HAP-1 (cell line): ENCODE measurements around the gene HDAC4.

Experiments used
- DNase-seq, 2 experiments: peaks; one replicate each; pipeline ENCODE4 v3.0.0-alpha.2; 2016 to 2020; ENCODE audit warnings: low spot score in 2 of 2
- H3K27me3 ChIP-seq: fragments of 250-450 bp; sonication (Bioruptor Pico); 2 replicates; pipeline ENCODE4 v1.5.1; 2020; ENCODE audit warnings: low read depth, mild to moderate bottlenecking, moderate library complexity
- H3K36me3 ChIP-seq: fragments of 250-450 bp; sonication (Bioruptor Pico); replicated peaks from 2 replicates; pipeline ENCODE4 v1.5.1; 2020; ENCODE audit warnings: mild to moderate bottlenecking
- H3K4me1 ChIP-seq: fragments of 250-450 bp; sonication (Bioruptor Pico); 2 replicates; pipeline ENCODE4 v1.5.1; 2020; ENCODE audit warnings: mild to moderate bottlenecking
- H3K4me3 ChIP-seq: fragments of 250-450 bp; sonication (Bioruptor Pico); 2 replicates; pipeline ENCODE4 v1.5.1; 2020; ENCODE audit warnings: mild to moderate bottlenecking, moderate library complexity
- H3K9me3 ChIP-seq: fragments of 250-450 bp; sonication (Bioruptor Pico); 2 replicates; pipeline ENCODE4 v1.5.1; 2020; ENCODE audit warnings: mild to moderate bottlenecking, moderate library complexity
- in situ Hi-C: fragments of 300-500 bp; cut with MboI; formaldehyde crosslinking; loops from 3 replicates; pipeline ENCODE4 v1.14.3; 2020; ENCODE audit warnings: low sequenced_read_pairs, inconsistent platforms, mixed read lengths

The HDAC4 gene

GRCh38 chr2:239149501-239149900 is 251.3 kb downstream of the HDAC4 start:
- Histone ChIP-seq H3K4me1 (no peaks in the 10 kb centered on the region), H3K4me3 (no peak overlapping the region), H3K27me3 (no peaks in the 10 kb centered on the region), H3K9me3 (no peaks in the 10 kb centered on the region), H3K36me3 (no peaks in the 10 kb centered on the region)
- no peak for DNase-seq
- in situ Hi-C loops = no loop called here

GRCh38 chr2:239148495-239149200 is 252.2 kb downstream of the HDAC4 start:
- Histone ChIP-seq H3K36me3 (no peaks in the 10 kb centered on the region), H3K9me3 (no peaks in the 10 kb centered on the region), H3K4me3 (no peak overlapping the region), H3K4me1 (no peaks in the 10 kb centered on the region), H3K27me3 (no peaks in the 10 kb centered on the region)
- in situ Hi-C loops = no loop called here
- no peak for DNase-seq

GRCh38 chr2:239147376-239147775 is 253.4 kb downstream of the HDAC4 start:
- in situ Hi-C loops = no loop called here
- H3K4me1 ChIP-seq = no peaks in the 10 kb centered on the region
- no peak for DNase-seq

GRCh38 chr2:239146741-239147181 is 254.1 kb downstream of the HDAC4 start:
- in situ Hi-C loops = no loop called here
- Histone ChIP-seq H3K27me3 (no peaks in the 10 kb centered on the region), H3K4me3 (no peak overlapping the region), H3K4me1 (no peaks in the 10 kb centered on the region), H3K36me3 (no peaks in the 10 kb centered on the region), H3K9me3 (no peaks in the 10 kb centered on the region)
- no peak for DNase-seq

More at GRCh38 chr2:239147376-239147775, 253.4 kb downstream of the HDAC4 start:
- H3K36me3 ChIP-seq = no peaks in the 10 kb centered on the region
- H3K9me3 ChIP-seq = no peaks in the 10 kb centered on the region
- H3K27me3 ChIP-seq = no peaks in the 10 kb centered on the region
- no peak overlapping the region for H3K4me3 ChIP-seq

GRCh38 chr2:239146011-239146641 is 254.7 kb downstream of the HDAC4 start:
- Histone ChIP-seq H3K4me1 (no peaks in the 10 kb centered on the region), H3K4me3 (no peak overlapping the region), H3K36me3 (no peaks in the 10 kb centered on the region), H3K9me3 (no peaks in the 10 kb centered on the region), H3K27me3 (no peaks in the 10 kb centered on the region)
- in situ Hi-C loops = no loop called here
- no peak for DNase-seq

- H3K27me3 ChIP-seq = no peaks in the 10 kb centered on the region
- H3K4me3 ChIP-seq = no peak overlapping the region
- in situ Hi-C loops = no loop called here
- no peak for DNase-seq
- H3K36me3 ChIP-seq = no peaks in the 10 kb centered on the region
- no peaks in the 10 kb centered on the region for H3K9me3 ChIP-seq
- no peaks in the 10 kb centered on the region for H3K4me1 ChIP-seq
Observed at GRCh38 chr2:239145601-239146000, 255.2 kb downstream of the HDAC4 start.

- Histone ChIP-seq H3K27me3 (no peaks in the 10 kb centered on the region), H3K4me1 (no peaks in the 10 kb centered on the region), H3K9me3 (no peaks in the 10 kb centered on the region), H3K36me3 (no peaks in the 10 kb centered on the region), H3K4me3 (no peak overlapping the region)
- DNase-seq = no peak
- in situ Hi-C loops = no loop called here
Observed at GRCh38 chr2:239145106-239145505, 255.7 kb downstream of the HDAC4 start.

- H3K4me3 ChIP-seq = no peak overlapping the region
- no peak for DNase-seq
- no peaks in the 10 kb centered on the region for H3K4me1 ChIP-seq
- H3K9me3 ChIP-seq = no peaks in the 10 kb centered on the region
- in situ Hi-C loops = no loop called here
- no peaks in the 10 kb centered on the region for H3K36me3 ChIP-seq
- no peaks in the 10 kb centered on the region for H3K27me3 ChIP-seq
Observed at GRCh38 chr2:239144713-239144999, 256.2 kb downstream of the HDAC4 start.

- in situ Hi-C loops = no loop called here
- no peaks in the 10 kb centered on the region for H3K27me3 ChIP-seq
- H3K4me3 ChIP-seq = no peak overlapping the region
- no peaks in the 10 kb centered on the region for H3K4me1 ChIP-seq
- H3K9me3 ChIP-seq = no peaks in the 10 kb centered on the region
- peak in 1 of 2 experiments; percentile 60 for DNase-seq
- no peaks in the 10 kb centered on the region for H3K36me3 ChIP-seq
Observed at GRCh38 chr2:239143858-239144712, 256.7 kb downstream of the HDAC4 start.

- H3K27me3 ChIP-seq = no peaks in the 10 kb centered on the region
- no peaks in the 10 kb centered on the region for H3K9me3 ChIP-seq
- in situ Hi-C loops = no loop called here
- no peaks in the 10 kb centered on the region for H3K36me3 ChIP-seq
- no peak overlapping the region for H3K4me3 ChIP-seq
- DNase-seq = no peak
- no peaks in the 10 kb centered on the region for H3K4me1 ChIP-seq
Observed at GRCh38 chr2:239142806-239143205, 258.0 kb downstream of the HDAC4 start.

- Histone ChIP-seq H3K27me3 (no peaks in the 10 kb centered on the region), H3K9me3 (no peaks in the 10 kb centered on the region), H3K36me3 (no peaks in the 10 kb centered on the region), H3K4me1 (no peaks in the 10 kb centered on the region), H3K4me3 (no peak overlapping the region)
- no peak for DNase-seq
- in situ Hi-C loops = no loop called here
Observed at GRCh38 chr2:239142296-239142695, 258.5 kb downstream of the HDAC4 start.

- no peak overlapping the region for H3K4me3 ChIP-seq
- no peaks in the 10 kb centered on the region for H3K9me3 ChIP-seq
- DNase-seq = no peak
- H3K36me3 ChIP-seq = no peaks in the 10 kb centered on the region
- H3K4me1 ChIP-seq = no peaks in the 10 kb centered on the region
- no peaks in the 10 kb centered on the region for H3K27me3 ChIP-seq
- in situ Hi-C loops = no loop called here
Observed at GRCh38 chr2:239141021-239141760, 259.6 kb downstream of the HDAC4 start.

GRCh38 chr2:239140346-239141020 is 260.3 kb downstream of the HDAC4 start:
- no peaks in the 10 kb centered on the region for H3K36me3 ChIP-seq
- no peak for DNase-seq
- no peak overlapping the region for H3K4me3 ChIP-seq
- no peaks in the 10 kb centered on the region for H3K4me1 ChIP-seq
- no peaks in the 10 kb centered on the region for H3K27me3 ChIP-seq
- no peaks in the 10 kb centered on the region for H3K9me3 ChIP-seq
- in situ Hi-C loops = no loop called here
